C4-2B (cell line): ENCODE data around the gene DNAJC15.
"Not testable (repeated sequence)": the region's sequence is repeated elsewhere in the genome, so short reads cannot be mapped to it uniquely, and the experiment has no call there.

Experiments
- H3K27ac ChIP-seq: fragments of 450-650 bp; 2 replicates; pipeline ENCODE4 v1.5.1; 2017
- CTCF ChIP-seq: fragments of 450-650 bp; conservative IDR thresholded peaks from 2 replicates; pipeline ENCODE4 v1.5.1; 2017; ENCODE audit warnings: mild to moderate bottlenecking
- ZFX ChIP-seq: fragments of 450-650 bp; IDR thresholded peaks from 2 replicates; pipeline ENCODE4 v1.6.1; 2017

The DNAJC15 gene

GRCh38 chr13:42985312-42986175, 37.8 kb upstream of the DNAJC15 start:
- TF ChIP-seq ZFX (no peak), CTCF (no peak)
- no peak overlapping the region for H3K27ac ChIP-seq

GRCh38 chr13:42986176-42986574, 37.2 kb upstream of the DNAJC15 start:
- no peak for TF ChIP-seq ZFX
- TF ChIP-seq CTCF: no peak
- H3K27ac ChIP-seq: no peak overlapping the region

GRCh38 chr13:42990291-42991232, 32.8 kb upstream of the DNAJC15 start:
- H3K27ac ChIP-seq: no peak overlapping the region
- TF ChIP-seq ZFX (no peak), CTCF (no peak)

GRCh38 chr13:42991233-42991897, 32.0 kb upstream of the DNAJC15 start:
- H3K27ac ChIP-seq: not testable (repeated sequence)

GRCh38 chr13:42991898-42992763, 31.3 kb upstream of the DNAJC15 start, which contains the start of gene EPSTI1:
Gene EPSTI1, minus strand, starts transcription at chr13:42992241. Its CDS starts 76 bp downstream, at chr13:42992165.
- TF ChIP-seq ZFX: no peak
- TF ChIP-seq CTCF: no peak
- H3K27ac ChIP-seq: no peak within 1 kb of the TSS

GRCh38 chr13:42992764-42993122, 30.6 kb upstream of the DNAJC15 start:
- TF ChIP-seq CTCF (no peak), ZFX (no peak)
- H3K27ac ChIP-seq: no peak overlapping the region

GRCh38 chr13:42994878-42995277, 28.5 kb upstream of the DNAJC15 start:
- H3K27ac ChIP-seq: no peak overlapping the region
- TF ChIP-seq CTCF: no peak
- TF ChIP-seq ZFX: no peak
